Measurements from ENCODE around the gene MBD3L5.
"Not testable (repeated sequence)": the region's sequence is repeated elsewhere in the genome, so short reads cannot be mapped to it uniquely, and the experiment has no call there.

Gene MBD3L5

DNA sequence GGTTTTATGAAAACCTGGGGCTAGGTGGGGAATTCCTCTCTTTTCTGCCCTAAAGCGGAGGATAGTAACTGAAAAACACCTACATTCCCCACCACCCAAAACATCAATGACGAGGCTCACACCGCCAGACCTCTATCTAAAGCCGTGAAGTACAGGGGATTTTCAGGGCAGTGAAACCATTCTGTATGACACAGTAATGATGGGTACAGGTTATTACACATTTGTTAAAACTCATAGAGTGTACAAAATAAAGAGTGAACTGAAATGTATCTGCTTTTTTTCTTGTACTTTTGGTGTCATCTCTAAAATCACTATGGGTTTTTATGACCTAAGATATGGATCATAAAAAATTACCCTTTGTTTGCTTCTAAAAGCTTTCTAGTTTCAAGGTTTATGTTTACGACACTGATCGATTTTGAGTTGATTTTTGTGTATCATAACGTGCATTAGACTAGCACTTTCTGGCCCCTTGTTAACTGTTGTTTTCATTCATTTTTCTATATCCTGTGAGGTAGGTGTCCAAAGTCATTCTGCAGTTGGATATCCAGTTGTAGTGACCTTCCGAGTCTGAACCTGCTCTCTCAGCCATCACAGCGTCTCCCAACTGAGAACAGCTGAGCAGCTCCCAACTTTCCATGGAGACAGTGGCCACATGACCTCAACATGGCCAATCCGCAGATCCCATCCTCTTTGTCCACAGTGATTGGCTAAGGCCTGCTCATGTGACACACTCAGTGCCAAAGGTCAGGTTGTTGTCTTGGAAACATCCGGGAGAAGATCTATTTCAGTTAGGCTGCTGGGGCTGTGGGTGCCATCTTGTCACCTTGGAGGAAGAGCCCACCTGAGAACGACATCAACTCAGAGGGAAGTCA lies 19.4 kb upstream of the MBD3L5 start:
- Mint-ChIP-seq H3K9me3 (no peaks in the 10 kb centered on the region), H3K36me3 (ENCODE audit: insufficient read depth) (peaks cover 2% of the 10 kb centered on the region), H3K27me3 (no peaks in the 10 kb centered on the region), H3K4me1 (peaks cover 34% of the 10 kb centered on the region), H3K27ac (ENCODE audit: low read depth) (no peak overlapping the region), H3K4me3 (no peak overlapping the region)
- DNase-seq (ENCODE audit: low spot score in 2 of 2): no peak
- ATAC-seq (replicated peaks; ENCODE audit: extremely low read depth, poor library complexity, severe bottlenecking): peak; percentile 20

DNA sequence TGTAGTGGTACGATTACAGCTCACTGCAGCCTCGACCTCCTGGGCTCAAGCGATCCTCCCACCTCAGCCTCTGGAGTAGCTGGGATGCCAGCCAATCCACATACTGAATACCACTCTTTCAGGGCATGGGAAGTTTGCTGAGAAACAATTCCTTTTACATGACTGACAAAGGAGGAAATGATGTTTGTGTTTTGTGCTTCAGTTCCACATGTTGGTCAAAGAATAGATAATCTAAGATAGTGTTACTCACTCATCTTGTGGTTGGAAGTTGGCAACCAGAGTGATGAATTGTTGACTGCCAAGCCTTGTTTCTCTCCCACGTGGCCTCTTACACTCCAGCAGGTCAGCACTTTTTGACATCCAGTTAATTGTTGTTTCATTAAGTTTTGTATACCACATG lies 16.7 kb upstream of the MBD3L5 start:
- no peaks in the 10 kb centered on the region for H3K9me3 Mint-ChIP-seq
- no peak overlapping the region for H3K4me3 Mint-ChIP-seq
- H3K36me3 Mint-ChIP-seq (ENCODE audit: insufficient read depth): no peaks in the 10 kb centered on the region
- no peak for DNase-seq (ENCODE audit: low spot score in 2 of 2)
- no peaks in the 10 kb centered on the region for H3K27me3 Mint-ChIP-seq
- peaks cover 24% of the 10 kb centered on the region for H3K4me1 Mint-ChIP-seq
- peak; percentile 54 for ATAC-seq (replicated peaks; ENCODE audit: extremely low read depth, poor library complexity, severe bottlenecking)
- H3K27ac Mint-ChIP-seq (ENCODE audit: low read depth): peak overlapping the region; percentile 70

DNA sequence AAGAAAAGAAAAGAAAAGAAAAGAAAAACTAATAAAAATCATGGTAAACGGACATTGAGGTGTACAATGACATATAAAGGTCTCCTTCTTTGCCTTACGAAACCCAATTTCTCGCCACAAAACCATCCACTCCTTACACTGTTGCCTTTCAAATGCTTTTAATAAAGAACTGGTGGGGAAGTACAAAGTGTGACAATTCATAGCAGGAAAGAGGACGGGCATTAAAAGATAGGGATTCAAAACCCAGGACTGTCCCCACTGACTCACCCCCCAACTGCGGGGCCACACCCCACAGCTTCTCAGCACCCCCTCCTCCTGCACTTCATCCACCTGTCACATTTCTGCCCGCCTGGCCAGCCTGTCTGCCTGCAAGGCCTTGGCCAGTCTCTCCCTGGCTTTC lies 11.6 kb upstream of the MBD3L5 start:
- no peak for DNase-seq (ENCODE audit: low spot score in 2 of 2)
- Mint-ChIP-seq H3K4me3 (no peak overlapping the region), H3K9me3 (no peaks in the 10 kb centered on the region), H3K4me1 (peaks cover 1% of the 10 kb centered on the region), H3K27me3 (no peaks in the 10 kb centered on the region), H3K27ac (ENCODE audit: low read depth) (no peak overlapping the region), H3K36me3 (ENCODE audit: insufficient read depth) (no peaks in the 10 kb centered on the region)
- ATAC-seq (replicated peaks; ENCODE audit: extremely low read depth, poor library complexity, severe bottlenecking): no peak

DNA sequence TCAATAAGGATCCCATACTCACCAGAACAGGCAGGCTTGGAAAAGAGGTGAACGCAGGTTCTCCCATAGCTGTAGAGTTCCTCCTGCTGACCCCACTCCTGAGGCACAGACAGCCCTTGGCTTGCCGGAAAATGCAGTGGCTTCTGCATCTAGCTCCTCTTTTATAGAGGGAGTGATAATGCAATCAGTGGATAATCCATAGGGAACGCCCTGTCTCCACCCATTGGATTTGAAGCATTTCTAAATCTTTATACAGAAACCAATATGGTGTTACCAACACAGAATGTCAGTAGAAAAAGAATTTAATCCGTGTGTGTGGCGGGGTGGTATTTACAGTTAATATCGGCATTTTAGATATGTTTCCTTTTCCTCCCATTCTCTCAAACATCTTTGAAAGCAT lies 9.0 kb upstream of the MBD3L5 start, which contains the start of gene MBD3L2B:
TSS of gene MBD3L2B (minus strand) at position 101 of the 400 bp plus-strand sequence. CDS start at position 67, 34 bp downstream.
- not testable (repeated sequence) for H3K27me3 Mint-ChIP-seq; DNase-seq (ENCODE audit: low spot score in 2 of 2); H3K27ac Mint-ChIP-seq (ENCODE audit: low read depth); H3K4me1 Mint-ChIP-seq; ATAC-seq (replicated peaks; ENCODE audit: extremely low read depth, poor library complexity, severe bottlenecking); H3K36me3 Mint-ChIP-seq (ENCODE audit: insufficient read depth); H3K4me3 Mint-ChIP-seq; H3K9me3 Mint-ChIP-seq

DNA sequence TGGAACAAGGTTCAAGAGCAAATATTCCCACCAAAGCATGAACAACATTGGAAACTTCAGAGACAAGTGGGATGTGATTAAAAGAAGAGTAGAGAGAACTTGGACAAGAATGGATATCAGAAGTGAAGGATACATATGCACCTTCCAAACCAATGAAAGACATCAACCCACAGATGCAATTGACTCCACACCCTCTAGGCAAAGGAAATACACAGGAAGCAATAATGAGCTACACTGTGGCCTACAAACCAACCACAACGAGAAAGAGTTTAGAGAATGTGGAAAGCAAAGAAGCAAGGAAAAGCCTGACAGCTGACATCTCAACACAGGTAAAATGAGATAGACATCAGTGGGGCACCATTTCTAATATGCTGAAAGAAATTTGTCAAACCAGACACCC lies 1.6 kb upstream of the MBD3L5 start:
- not testable (repeated sequence) for H3K27me3 Mint-ChIP-seq; H3K4me1 Mint-ChIP-seq; H3K27ac Mint-ChIP-seq (ENCODE audit: low read depth); H3K36me3 Mint-ChIP-seq (ENCODE audit: insufficient read depth); DNase-seq (ENCODE audit: low spot score in 2 of 2); H3K9me3 Mint-ChIP-seq; H3K4me3 Mint-ChIP-seq
- peak; percentile 58 for ATAC-seq (replicated peaks; ENCODE audit: extremely low read depth, poor library complexity, severe bottlenecking)

DNA sequence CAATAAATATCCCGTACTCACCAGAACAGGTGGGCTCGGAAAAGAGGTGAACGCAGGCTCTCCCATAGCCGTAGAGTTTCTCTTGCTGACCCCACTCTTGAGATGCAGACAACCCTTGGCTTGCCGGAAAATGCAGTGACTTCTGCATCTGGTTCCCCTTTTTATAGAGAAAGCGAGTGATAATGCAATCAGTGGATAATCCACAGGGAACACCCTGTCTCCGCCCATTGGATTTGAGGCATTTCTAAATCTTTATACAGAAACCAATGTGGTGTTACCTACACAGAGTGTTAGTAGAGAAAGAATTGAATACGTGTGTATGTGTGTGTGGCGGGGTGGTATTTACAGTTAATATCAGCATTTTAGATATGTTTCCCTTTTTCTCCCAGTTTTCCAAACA lies 9.7 kb downstream of the MBD3L5 start, which contains the start of gene MBD3L4:
TSS of gene MBD3L4 (minus strand) at position 101 of the 400 bp plus-strand sequence. CDS start at position 66, 35 bp downstream.
- DNase-seq (ENCODE audit: low spot score in 2 of 2); H3K9me3 Mint-ChIP-seq; ATAC-seq (replicated peaks; ENCODE audit: extremely low read depth, poor library complexity, severe bottlenecking); H3K4me1 Mint-ChIP-seq; H3K27ac Mint-ChIP-seq (ENCODE audit: low read depth); H3K4me3 Mint-ChIP-seq; H3K27me3 Mint-ChIP-seq; H3K36me3 Mint-ChIP-seq (ENCODE audit: insufficient read depth): not testable (repeated sequence)

DNA sequence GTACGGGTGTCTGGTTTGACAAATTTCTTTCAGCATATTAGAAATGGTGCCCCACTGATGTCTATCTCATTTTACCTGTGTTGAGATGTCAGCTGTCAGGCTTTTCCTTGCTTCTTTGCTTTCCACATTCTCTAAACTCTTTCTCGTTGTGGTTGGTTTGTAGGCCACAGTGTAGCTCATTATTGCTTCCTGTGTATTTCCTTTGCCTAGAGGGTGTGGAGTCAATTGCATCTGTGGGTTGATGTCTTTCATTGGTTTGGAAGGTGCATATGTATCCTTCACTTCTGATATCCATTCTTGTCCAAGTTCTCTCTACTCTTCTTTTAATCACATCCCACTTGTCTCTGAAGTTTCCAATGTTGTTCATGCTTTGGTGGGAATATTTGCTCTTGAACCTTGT lies 11.2 kb downstream of the MBD3L5 start:
- peak; percentile 70 for ATAC-seq (replicated peaks; ENCODE audit: extremely low read depth, poor library complexity, severe bottlenecking)
- not testable (repeated sequence) for H3K27ac Mint-ChIP-seq (ENCODE audit: low read depth); H3K9me3 Mint-ChIP-seq; H3K4me3 Mint-ChIP-seq; DNase-seq (ENCODE audit: low spot score in 2 of 2); H3K27me3 Mint-ChIP-seq; H3K36me3 Mint-ChIP-seq (ENCODE audit: insufficient read depth); H3K4me1 Mint-ChIP-seq

DNA sequence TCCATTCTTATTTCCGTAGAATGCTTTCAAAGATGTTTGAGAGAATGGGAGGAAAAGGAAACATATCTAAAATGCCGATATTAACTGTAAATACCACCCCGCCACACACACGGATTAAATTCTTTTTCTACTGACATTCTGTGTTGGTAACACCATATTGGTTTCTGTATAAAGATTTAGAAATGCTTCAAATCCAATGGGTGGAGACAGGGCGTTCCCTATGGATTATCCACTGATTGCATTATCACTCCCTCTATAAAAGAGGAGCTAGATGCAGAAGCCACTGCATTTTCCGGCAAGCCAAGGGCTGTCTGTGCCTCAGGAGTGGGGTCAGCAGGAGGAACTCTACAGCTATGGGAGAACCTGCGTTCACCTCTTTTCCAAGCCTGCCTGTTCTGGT lies 18.6 kb downstream of the MBD3L5 start, which contains the start of gene MBD3L2:
TSS of gene MBD3L2 (plus strand) at position 301 of the 400 bp plus-strand sequence. CDS start at position 354, 53 bp downstream.
- not testable (repeated sequence) for H3K9me3 Mint-ChIP-seq; ATAC-seq (replicated peaks; ENCODE audit: extremely low read depth, poor library complexity, severe bottlenecking); H3K36me3 Mint-ChIP-seq (ENCODE audit: insufficient read depth); DNase-seq (ENCODE audit: low spot score in 2 of 2); H3K4me1 Mint-ChIP-seq; H3K27ac Mint-ChIP-seq (ENCODE audit: low read depth); H3K4me3 Mint-ChIP-seq; H3K27me3 Mint-ChIP-seq

DNA sequence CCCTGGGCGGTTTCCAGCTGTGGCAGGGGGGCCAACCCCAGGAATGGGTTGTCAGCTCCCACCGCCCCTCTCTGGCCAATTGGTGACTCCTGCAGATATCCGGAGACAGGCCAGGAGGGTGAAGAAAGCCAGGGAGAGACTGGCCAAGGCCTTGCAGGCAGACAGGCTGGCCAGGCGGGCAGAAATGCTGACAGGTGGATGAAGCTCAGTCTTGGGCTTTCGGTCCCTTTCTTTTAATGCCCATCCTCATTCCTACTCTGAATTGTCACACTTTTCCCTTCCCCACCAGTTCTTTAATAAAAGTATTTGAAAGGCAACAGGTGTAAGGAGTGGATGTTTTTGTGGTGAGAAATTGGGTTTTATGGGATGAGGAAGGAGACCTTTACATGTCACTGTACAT lies 21.0 kb downstream of the MBD3L5 start:
- not testable (repeated sequence) for H3K27ac Mint-ChIP-seq (ENCODE audit: low read depth); H3K36me3 Mint-ChIP-seq (ENCODE audit: insufficient read depth); H3K4me3 Mint-ChIP-seq; H3K9me3 Mint-ChIP-seq; H3K27me3 Mint-ChIP-seq; H3K4me1 Mint-ChIP-seq; DNase-seq (ENCODE audit: low spot score in 2 of 2); ATAC-seq (replicated peaks; ENCODE audit: extremely low read depth, poor library complexity, severe bottlenecking)

DNA sequence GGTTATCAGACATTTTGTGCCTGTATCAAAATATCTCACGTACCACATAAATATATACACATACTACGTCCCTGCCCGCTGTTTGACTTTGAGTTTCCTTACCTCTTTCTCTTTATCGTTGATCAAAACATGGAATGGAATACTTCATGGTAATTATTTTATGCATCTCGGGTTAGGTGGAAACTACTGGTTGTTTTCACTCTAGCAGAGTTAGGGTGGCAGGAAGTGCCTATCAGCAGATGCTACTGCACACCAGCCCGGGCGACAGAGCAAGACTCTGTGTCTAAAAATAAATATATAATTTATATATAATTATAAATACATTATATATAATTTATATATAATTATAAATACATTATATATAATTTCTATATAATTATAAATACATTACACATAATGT lies 22.5 kb downstream of the MBD3L5 start:
- not testable (repeated sequence) for H3K4me3 Mint-ChIP-seq; DNase-seq (ENCODE audit: low spot score in 2 of 2); H3K36me3 Mint-ChIP-seq (ENCODE audit: insufficient read depth); H3K4me1 Mint-ChIP-seq; H3K9me3 Mint-ChIP-seq; H3K27me3 Mint-ChIP-seq; H3K27ac Mint-ChIP-seq (ENCODE audit: low read depth); ATAC-seq (replicated peaks; ENCODE audit: extremely low read depth, poor library complexity, severe bottlenecking)

DNA sequence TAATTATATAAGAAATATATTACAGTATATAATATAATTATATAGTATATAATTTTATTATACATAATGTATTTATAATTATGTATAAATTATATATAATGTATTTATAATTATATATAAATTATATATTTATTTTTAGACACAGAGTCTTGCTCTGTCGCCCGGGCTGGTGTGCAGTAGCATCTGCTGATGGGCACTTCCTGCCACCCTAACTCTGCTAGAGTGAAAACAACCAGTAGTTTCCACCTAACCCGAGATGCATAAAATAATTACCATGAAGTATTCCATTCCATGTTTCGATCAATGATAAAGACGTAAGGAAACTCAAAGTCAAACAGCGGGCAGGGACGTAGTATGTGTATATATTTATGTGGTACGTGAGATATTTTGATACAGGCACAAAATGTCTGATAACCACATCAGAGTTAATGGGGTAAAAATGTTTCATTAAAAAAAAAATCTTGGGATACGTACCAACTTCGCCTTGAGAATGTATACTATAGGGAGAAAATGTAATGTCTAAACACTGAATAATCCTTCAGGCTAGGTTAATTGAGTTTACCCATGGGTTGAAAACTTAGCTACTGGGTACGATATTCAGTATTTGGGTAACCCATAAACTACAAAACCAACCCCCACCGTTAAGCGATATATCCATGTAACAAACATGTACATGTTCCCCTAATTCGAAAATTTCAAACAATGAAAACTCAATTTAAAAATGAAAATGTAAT lies 24.4 kb downstream of the MBD3L5 start:
- H3K4me1 Mint-ChIP-seq; H3K9me3 Mint-ChIP-seq; DNase-seq (ENCODE audit: low spot score in 2 of 2); H3K27ac Mint-ChIP-seq (ENCODE audit: low read depth); H3K36me3 Mint-ChIP-seq (ENCODE audit: insufficient read depth); H3K4me3 Mint-ChIP-seq; ATAC-seq (replicated peaks; ENCODE audit: extremely low read depth, poor library complexity, severe bottlenecking); H3K27me3 Mint-ChIP-seq: not testable (repeated sequence)

DNA sequence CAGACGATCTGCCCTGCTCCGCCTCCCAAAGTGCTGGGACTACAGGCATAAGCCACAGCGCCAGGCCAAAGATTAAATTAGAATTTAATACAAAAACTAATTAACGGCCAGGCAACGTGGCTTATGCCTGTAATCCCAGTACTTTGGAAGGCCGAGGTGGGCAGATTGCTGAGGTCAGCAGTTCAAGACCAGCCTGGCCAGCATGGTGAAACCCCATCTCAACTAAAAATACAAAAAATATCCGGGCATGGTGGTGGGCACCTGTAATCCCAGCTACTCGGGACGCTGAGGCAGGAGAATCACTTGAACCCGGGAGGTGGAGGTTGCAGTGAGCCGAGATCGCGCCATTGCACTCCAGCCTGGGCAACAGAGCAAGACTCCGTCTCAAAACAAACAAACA lies 25.3 kb downstream of the MBD3L5 start:
- H3K27ac Mint-ChIP-seq (ENCODE audit: low read depth); H3K27me3 Mint-ChIP-seq; H3K4me1 Mint-ChIP-seq; H3K36me3 Mint-ChIP-seq (ENCODE audit: insufficient read depth); H3K9me3 Mint-ChIP-seq; H3K4me3 Mint-ChIP-seq; ATAC-seq (replicated peaks; ENCODE audit: extremely low read depth, poor library complexity, severe bottlenecking); DNase-seq (ENCODE audit: low spot score in 2 of 2): not testable (repeated sequence)

DNA sequence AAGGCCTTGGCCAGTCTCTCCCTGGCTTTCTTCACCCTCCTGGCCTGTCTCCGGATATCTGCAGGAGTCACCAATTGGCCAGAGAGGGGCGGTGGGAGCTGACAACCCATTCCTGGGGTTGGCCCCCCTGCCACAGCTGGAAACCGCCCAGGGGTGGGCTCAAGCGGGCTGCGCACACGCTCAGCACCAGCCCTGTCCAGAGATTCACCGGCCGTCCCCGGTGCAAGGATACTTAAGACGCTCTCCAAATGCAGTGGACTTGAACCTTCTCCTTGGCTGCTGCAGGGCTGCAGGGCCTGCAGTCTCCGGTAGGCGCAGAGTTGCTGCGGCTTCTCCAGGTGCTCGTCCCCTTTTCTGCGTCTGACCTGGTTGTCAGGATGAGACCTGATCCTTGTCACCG lies 26.0 kb downstream of the MBD3L5 start:
- not testable (repeated sequence) for H3K9me3 Mint-ChIP-seq; DNase-seq (ENCODE audit: low spot score in 2 of 2); ATAC-seq (replicated peaks; ENCODE audit: extremely low read depth, poor library complexity, severe bottlenecking); H3K4me3 Mint-ChIP-seq; H3K27ac Mint-ChIP-seq (ENCODE audit: low read depth); H3K36me3 Mint-ChIP-seq (ENCODE audit: insufficient read depth); H3K27me3 Mint-ChIP-seq; H3K4me1 Mint-ChIP-seq

All from central memory CD8-positive, alpha-beta T cell (primary cell).